IMR-90 (cell line): ENCODE data around the gene MTERF1. TPM values are rescaled to one million over a fixed set of nuclear protein-coding genes. Genes with fewer than 3 reads are reported as not detected.
"Not testable (repeated sequence)": the region's sequence is repeated elsewhere in the genome, so short reads cannot be mapped to it uniquely, and the experiment has no call there.

Source experiments
- ATAC-seq: fragments of 200-7000 bp; cut with Tn5 transposase; 2 replicates; pipeline ENCODE4 v1.9.1; 2020; ENCODE audit warnings: low read depth, mild to moderate bottlenecking, moderate library complexity
- BruUV-seq: library from RNA; stranded (reverse); fragments of 400-500 nt; replicated peaks from 2 replicates; lab custom pipeline; 2021; lab: Mats Ljungman, UMichigan
- CTCF ChIA-PET: fragments of 300-600 bp; formaldehyde crosslinking; extraction: SDS; loops from one replicate; lab custom pipeline; 2021; ENCODE audit warnings: antibody characterized with exemption; lab: Yijun Ruan, JAX
- POLR2A ChIA-PET: fragments of 300-600 bp; sonication (Branson Sonifier 250); formaldehyde crosslinking; loops from one replicate; lab custom pipeline; 2022; ENCODE audit warnings: antibody characterized with exemption; ENCODE audit not compliant: unreplicated experiment; lab: Charles Lee
- DNase-seq: peaks from one replicate; pipeline ENCODE4 v3.0.0; 2013
- H2AFZ ChIP-seq: replicated peaks from 2 replicates; pipeline ENCODE3; 2013; ENCODE audit warnings: low read length, mild to moderate bottlenecking; ENCODE audit not compliant: poor library complexity
- H2AK5ac ChIP-seq: 2 replicates; pipeline ENCODE4 v1.6.1; 2013; ENCODE audit warnings: low read depth, low read length, inconsistent platforms
- H2AK9ac ChIP-seq: replicated peaks from 2 replicates; pipeline ENCODE3; 2013; ENCODE audit warnings: mild to moderate bottlenecking, low read depth, low read length, moderate library complexity; ENCODE audit not compliant: poor library complexity
- H2BK120ac ChIP-seq: 2 replicates; pipeline ENCODE4 v1.6.1; 2013; ENCODE audit warnings: low read depth, low read length, inconsistent platforms
- H2BK15ac ChIP-seq: 3 replicates; pipeline ENCODE4 v1.6.1; 2013; ENCODE audit warnings: low read depth, low read length, inconsistent platforms
- H2BK20ac ChIP-seq: 2 replicates; pipeline ENCODE4 v1.6.1; 2013; ENCODE audit warnings: low read depth, mild to moderate bottlenecking, inconsistent platforms, low read length, moderate library complexity
- H2BK5ac ChIP-seq: 2 replicates; pipeline ENCODE4 v1.6.1; 2013; ENCODE audit warnings: mild to moderate bottlenecking, low read depth, low read length, inconsistent platforms; ENCODE audit not compliant: poor library complexity, severe bottlenecking
- H3K14ac ChIP-seq: replicated peaks from 2 replicates; pipeline ENCODE4 v1.6.1; 2013; ENCODE audit warnings: low read depth, low read length, inconsistent platforms
- H3K18ac ChIP-seq: 2 replicates; pipeline ENCODE4 v1.6.1; 2013; ENCODE audit warnings: low read depth, low read length, control low read depth
- H3K23ac ChIP-seq: 2 replicates; pipeline ENCODE4 v1.6.1; 2013; ENCODE audit warnings: low read depth, low read length, inconsistent platforms
- H3K27ac ChIP-seq: 2 replicates; pipeline ENCODE4 v1.5.1; 2013; ENCODE audit warnings: mild to moderate bottlenecking, control low read depth, low read length; ENCODE audit not compliant: insufficient read depth
- H3K27me3 ChIP-seq: 2 replicates; pipeline ENCODE4 v1.6.1; 2013; ENCODE audit warnings: low read length; ENCODE audit not compliant: control insufficient read depth, insufficient read depth
- H3K36me3 ChIP-seq: 2 replicates; pipeline ENCODE4 v1.6.1; 2013; ENCODE audit warnings: low read length, mixed read lengths; ENCODE audit not compliant: control insufficient read depth, insufficient read depth
- H3K4ac ChIP-seq: 2 replicates; pipeline ENCODE4 v1.6.1; 2013; ENCODE audit warnings: low read depth, low read length, inconsistent platforms
- H3K4me1 ChIP-seq: 2 replicates; pipeline ENCODE4 v1.6.1; 2013; ENCODE audit warnings: low read length, mixed read lengths; ENCODE audit not compliant: control insufficient read depth, insufficient read depth
- H3K4me2 ChIP-seq: 2 replicates; pipeline ENCODE4 v1.6.1; 2013; ENCODE audit warnings: low read depth, mild to moderate bottlenecking, control low read depth, low read length, moderate library complexity
- H3K4me3 ChIP-seq: 2 replicates; pipeline ENCODE4 v1.5.1; 2013; ENCODE audit warnings: low read depth, mild to moderate bottlenecking, control low read depth, low read length, moderate library complexity; ENCODE audit not compliant: insufficient read depth
- H3K56ac ChIP-seq: 2 replicates; pipeline ENCODE4 v1.6.1; 2013; ENCODE audit warnings: low read length, inconsistent platforms; ENCODE audit not compliant: insufficient read depth; ENCODE audit errors: extremely low read depth
- H3K79me1 ChIP-seq, 2 experiments: 2 replicates each; pipeline ENCODE4 v1.6.1; 2013; ENCODE audit warnings: low read length in 2 of 2, inconsistent platforms in 1 of 2, low read depth in 1 of 2
- H3K9ac ChIP-seq: 2 replicates; pipeline ENCODE4 v1.6.1; 2013; ENCODE audit warnings: low read depth, low read length, control low read depth
- H3K9me1 ChIP-seq: 2 replicates; pipeline ENCODE4 v1.6.1; 2013; ENCODE audit warnings: low read length, inconsistent platforms; ENCODE audit not compliant: insufficient read depth
- H3K9me3 ChIP-seq: 2 replicates; pipeline ENCODE4 v1.6.1; 2013; ENCODE audit warnings: low read length; ENCODE audit not compliant: control insufficient read depth, insufficient read depth
- H4K20me1 ChIP-seq: 2 replicates; pipeline ENCODE4 v1.6.1; 2013; ENCODE audit warnings: low read length, inconsistent platforms; ENCODE audit not compliant: insufficient read depth
- H4K5ac ChIP-seq: 2 replicates; pipeline ENCODE4 v1.6.1; 2013; ENCODE audit warnings: mild to moderate bottlenecking, low read depth, low read length, control low read depth
- H4K8ac ChIP-seq, 2 experiments: 2 replicates each; pipeline ENCODE4 v1.6.1; 2013; ENCODE audit warnings: low read depth in 2 of 2, low read length in 2 of 2, control low read depth in 1 of 2, inconsistent platforms in 1 of 2
- H4K91ac ChIP-seq: 2 replicates; pipeline ENCODE4 v1.6.1; 2013; ENCODE audit warnings: low read depth, low read length, inconsistent platforms; ENCODE audit not compliant: insufficient read depth
- dilution Hi-C: fragments of 300-500 bp; cut with HindIII; formaldehyde crosslinking; loops from one replicate; pipeline ENCODE4 v1.14.3; 2018; ENCODE audit warnings: low sequenced_read_pairs; ENCODE audit not compliant: unreplicated experiment
- in situ Hi-C: fragments of 300-500 bp; cut with MboI; formaldehyde crosslinking; loops from 3 replicates; pipeline ENCODE4 v1.14.3; 2019; ENCODE audit warnings: low sequenced_read_pairs, inconsistent platforms, mixed read lengths
- intact Hi-C: fragments of 100-400 bp; cut with micrococcal nuclease; formaldehyde crosslinking; loops from 2 replicates; pipeline ENCODE4 v1.10.0; 2022
- polyA plus RNA-seq, 3 experiments: library from polyadenylated mRNA; depleted of rRNA; stranded (reverse); fragments of >200 nt; gene quantifications; 2 replicates each; pipeline ENCODE4 v1.2.3, GENCODE V29; 2012; ENCODE audit warnings: low replicate concordance in 1 of 3
- total RNA-seq: library from RNA; depleted of rRNA; stranded (reverse); fragments of >200 nt; gene quantifications from 2 replicates; pipeline ENCODE4 v1.2.3, GENCODE V29; 2012

Gene MTERF1
- total and polyA plus RNA-seq, 2 of the 4 experiments (the other 2 are of a cell fraction), result 7.0 to 7.3 TPM

DNA sequence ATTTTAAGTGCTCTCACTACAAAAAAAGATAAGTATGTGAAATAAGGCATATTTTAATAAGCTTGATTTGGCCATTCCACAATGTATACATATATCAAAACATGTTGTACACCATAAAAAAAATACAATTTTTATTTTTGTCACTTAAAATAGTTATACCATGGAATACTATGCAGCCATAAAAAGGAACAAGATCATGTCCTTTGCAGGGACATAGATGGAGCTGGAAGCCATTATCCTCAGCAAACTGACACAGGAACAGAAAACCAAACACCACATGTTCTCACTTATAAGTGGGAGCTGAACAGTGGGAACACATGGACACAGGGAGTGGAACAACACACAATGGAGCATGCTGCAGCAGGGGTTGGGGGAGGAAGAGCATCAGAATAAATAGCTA, 15.9 kb downstream of the MTERF1 start:
- H3K9ac ChIP-seq, H2BK120ac ChIP-seq, H2AK5ac ChIP-seq, BruUV-seq, H3K9me3 ChIP-seq, H3K36me3 ChIP-seq, H4K20me1 ChIP-seq, H3K79me1 ChIP-seq, intact Hi-C loops, H3K56ac ChIP-seq, H2AFZ ChIP-seq, H2BK15ac ChIP-seq, H3K14ac ChIP-seq, ATAC-seq, H3K18ac ChIP-seq, dilution Hi-C loops, in situ Hi-C loops, H3K4me2 ChIP-seq, H3K4ac ChIP-seq, H3K4me3 ChIP-seq, H4K91ac ChIP-seq, H4K8ac ChIP-seq, H2BK20ac ChIP-seq, DNase-seq, H2BK5ac ChIP-seq, H3K4me1 ChIP-seq, H3K27me3 ChIP-seq, H2AK9ac ChIP-seq, POLR2A ChIA-PET, H3K23ac ChIP-seq, H4K5ac ChIP-seq, H3K27ac ChIP-seq, H3K9me1 ChIP-seq: not testable (repeated sequence)
- CTCF ChIA-PET, result interaction anchor here (0.6 to 0.9 kb wide), 3 partner anchors 12 to 166 kb away, joined by 3 to 4 read pairs (median 3); no protein-coding TSS in a partner anchor
